ENCODE data around the gene PTPRK.

PTPRK gene

GRCh38 chr6:128517124-128517523, 3.3 kb downstream of the PTPRK start:
- H3K27ac ChIP-seq = no peak overlapping the region
- TF ChIP-seq ZFX (IDR thresholded peaks at IDR 0.05) = no peak
- TF ChIP-seq CTCF (conservative IDR thresholded peaks at IDR 0.05) = no peak

- H3K27ac ChIP-seq = no peak overlapping the region
- TF ChIP-seq ZFX (IDR thresholded peaks at IDR 0.05) (no peak), CTCF (conservative IDR thresholded peaks at IDR 0.05) (peak; percentile 18; the same call in 1 of the 2 replicates)
Observed at GRCh38 chr6:128516514-128516898, 3.9 kb downstream of the PTPRK start.

GRCh38 chr6:128515550-128516513, 4.6 kb downstream of the PTPRK start:
- H3K27ac ChIP-seq = no peak overlapping the region
- TF ChIP-seq ZFX (IDR thresholded peaks at IDR 0.05) (no peak), CTCF (conservative IDR thresholded peaks at IDR 0.05) (no peak)

- no peak overlapping the region for H3K27ac ChIP-seq
- TF ChIP-seq ZFX (IDR thresholded peaks at IDR 0.05) = no peak
- no peak for TF ChIP-seq CTCF (conservative IDR thresholded peaks at IDR 0.05)
Observed at GRCh38 chr6:128513878-128514277, 6.5 kb downstream of the PTPRK start.

GRCh38 chr6:128512296-128512695, 8.1 kb downstream of the PTPRK start:
- TF ChIP-seq ZFX (IDR thresholded peaks at IDR 0.05) = no peak
- TF ChIP-seq CTCF (conservative IDR thresholded peaks at IDR 0.05) = no peak
- no peak overlapping the region for H3K27ac ChIP-seq

- TF ChIP-seq ZFX (IDR thresholded peaks at IDR 0.05) (no peak), CTCF (conservative IDR thresholded peaks at IDR 0.05) (no peak)
- no peak overlapping the region; the same call in 1 of the 2 replicates for H3K27ac ChIP-seq
Observed at GRCh38 chr6:128511506-128511905, 8.9 kb downstream of the PTPRK start.

- no peak overlapping the region for H3K27ac ChIP-seq
- TF ChIP-seq CTCF (conservative IDR thresholded peaks at IDR 0.05) (no peak), ZFX (IDR thresholded peaks at IDR 0.05) (no peak)
Observed at GRCh38 chr6:128509709-128510108, 10.7 kb downstream of the PTPRK start.
